ENCODE data around the gene KCNH2. TPM values are rescaled to one million over a fixed set of nuclear protein-coding genes. Genes with fewer than 3 reads are reported as not detected.

The KCNH2 gene
- polyA plus RNA-seq, 1 of the 3 experiments (the other 2 are of a cell fraction), result 2.2 TPM

GRCh38 chr7:150935149-150935548 lies 43.0 kb downstream of the KCNH2 start (continued):
- TF ChIP-seq, protein P1, sequence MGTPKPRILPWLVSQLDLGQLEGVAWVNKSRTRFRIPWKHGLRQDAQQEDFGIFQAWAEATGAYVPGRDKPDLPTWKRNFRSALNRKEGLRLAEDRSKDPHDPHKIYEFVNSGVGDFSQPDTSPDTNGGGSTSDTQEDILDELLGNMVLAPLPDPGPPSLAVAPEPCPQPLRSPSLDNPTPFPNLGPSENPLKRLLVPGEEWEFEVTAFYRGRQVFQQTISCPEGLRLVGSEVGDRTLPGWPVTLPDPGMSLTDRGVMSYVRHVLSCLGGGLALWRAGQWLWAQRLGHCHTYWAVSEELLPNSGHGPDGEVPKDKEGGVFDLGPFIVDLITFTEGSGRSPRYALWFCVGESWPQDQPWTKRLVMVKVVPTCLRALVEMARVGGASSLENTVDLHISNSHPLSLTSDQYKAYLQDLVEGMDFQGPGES (IDR thresholded peaks at IDR 0.05; ENCODE audit: low read depth, low read length), result no peak
- TF ChIP-seq, protein P2, sequence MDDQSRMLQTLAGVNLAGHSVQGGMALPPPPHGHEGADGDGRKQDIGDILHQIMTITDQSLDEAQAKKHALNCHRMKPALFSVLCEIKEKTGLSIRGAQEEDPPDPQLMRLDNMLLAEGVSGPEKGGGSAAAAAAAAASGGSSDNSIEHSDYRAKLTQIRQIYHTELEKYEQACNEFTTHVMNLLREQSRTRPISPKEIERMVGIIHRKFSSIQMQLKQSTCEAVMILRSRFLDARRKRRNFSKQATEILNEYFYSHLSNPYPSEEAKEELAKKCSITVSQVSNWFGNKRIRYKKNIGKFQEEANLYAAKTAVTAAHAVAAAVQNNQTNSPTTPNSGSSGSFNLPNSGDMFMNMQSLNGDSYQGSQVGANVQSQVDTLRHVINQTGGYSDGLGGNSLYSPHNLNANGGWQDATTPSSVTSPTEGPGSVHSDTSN (IDR thresholded peaks at IDR 0.05), result no peak
- TF ChIP-seq MEF2A (IDR thresholded peaks at IDR 0.05; ENCODE audit: borderline replicate concordance, low read depth) (no peak), USF1 (IDR thresholded peaks at IDR 0.05; ENCODE audit: borderline replicate concordance, low read depth) (no peak), RAD21 (IDR thresholded peaks at IDR 0.05; ENCODE audit: low read length) (no peak), TEAD4 (IDR thresholded peaks at IDR 0.05; ENCODE audit: borderline replicate concordance, insufficient read depth) (no peak), RXRA (IDR thresholded peaks at IDR 0.05; ENCODE audit: borderline replicate concordance, low read depth) (no peak), EP300 (IDR thresholded peaks at IDR 0.05; ENCODE audit: borderline replicate concordance in 1 of 2, low read depth in 1 of 2, low read length in 1 of 2) (no peak), MAX (IDR thresholded peaks at IDR 0.05; ENCODE audit: low read depth) (no peak)

GRCh38 chr7:150934045-150934766 lies 43.9 kb downstream of the KCNH2 start:
- TF ChIP-seq RCOR1 (IDR thresholded peaks at IDR 0.05; ENCODE audit: low read length), result 0 out of 2 replicates have a peak, but pooled peaks have one; percentile 41
- TF ChIP-seq CTCF (IDR thresholded peaks at IDR 0.05), result no peak
- TF ChIP-seq, protein P1 (IDR thresholded peaks at IDR 0.05; ENCODE audit: low read depth, low read length), result no peak
- peak; percentile 26; the same call in 1 of the 2 replicates for TF ChIP-seq SMC3 (IDR thresholded peaks at IDR 0.05; ENCODE audit: low read depth, low read length)
- no peak for TF ChIP-seq CHD2 (IDR thresholded peaks at IDR 0.05; ENCODE audit: low read length, partially characterized antibody)
- TF ChIP-seq EP300 (IDR thresholded peaks at IDR 0.05; ENCODE audit: borderline replicate concordance in 1 of 2, low read depth in 1 of 2, low read length in 1 of 2), result peak in 1 of 2 experiments; percentile 34; a peak in 1 of 4 replicates
- peak; percentile 74 for TF ChIP-seq RAD21 (IDR thresholded peaks at IDR 0.05; ENCODE audit: low read length)
- TF ChIP-seq FOXJ3 (CRISPR knock-in tag; IDR thresholded peaks at IDR 0.05), result no peak
- Histone ChIP-seq H3K79me2 (ENCODE audit: insufficient read depth) (no peaks in the 10 kb centered on the region), H3K9me2 (no peaks in the 10 kb centered on the region), H3K4me2 (no peak overlapping the region), H3K36me3 (replicated peaks in 1 of 2; ENCODE audit: control insufficient read depth in 1 of 2, insufficient read depth in 2 of 2, low read length in 1 of 2) (no peaks in the 10 kb centered on the region), H3K9me3 (no peaks in the 10 kb centered on the region), H4K20me1 (ENCODE audit: insufficient read depth) (no peaks in the 10 kb centered on the region), H3K27ac (ENCODE audit: low read depth in 2 of 2, low read length in 1 of 2) (peak overlapping the region in 1 of 2 experiments; percentile 75; a peak in 2 of 4 replicates), H3K4me1 (ENCODE audit: control insufficient read depth in 1 of 2, insufficient read depth in 2 of 2, low read depth in 1 of 2, low read length in 1 of 2) (peaks cover 0 to 49% of the 10 kb centered on the region in 2 experiments; a peak in 2 of 4 replicates), H3K9ac (no peak overlapping the region), H3F3A (replicated peaks; ENCODE audit: insufficient read depth) (no peaks in the 10 kb centered on the region), H3K4me3 (ENCODE audit: low read depth in 2 of 2, low read length in 1 of 2) (no peak overlapping the region), H2AFZ (ENCODE audit: low read depth) (no peak overlapping the region), H3K27me3 (ENCODE audit: insufficient read depth) (peaks cover 25% of the 10 kb centered on the region; the same call in 1 of the 2 replicates)
- DNase-seq, result peak; percentile 71
- 51% methylated on average over 6 of the region's 6 CpGs for WGBS (ENCODE audit: low lambda C conversion rate)
- CTCF ChIA-PET, result interaction anchor here (0.6 to 8.5 kb wide), 23 partner anchors 9 to 1890 kb away, joined by 3 to 86 read pairs (median 6); partner anchors contain the start of gene NOS3
- POLR2A ChIA-PET, result interaction anchor here (0.6 to 1.6 kb wide), 7 partner anchors 10 to 146 kb away, joined by 3 to 6 read pairs (median 3); no protein-coding TSS in a partner anchor
